PC-9 (cell line): ENCODE data around the gene HEY2. TPM values are rescaled to one million over a fixed set of nuclear protein-coding genes. Genes with fewer than 3 reads are reported as not detected.
A peak's percentile ranks its signal among the peaks of the same experiment; 100 is the strongest.

Source experiments
- BruUV-seq: library from RNA; stranded (reverse); fragments of 400-500 nt; replicated peaks from 2 replicates; lab custom pipeline; 2021; lab: Mats Ljungman, UMichigan
- CTCF ChIA-PET: fragments of 300-600 bp; sonication (Branson Sonifier 250); formaldehyde crosslinking; loops from one replicate; lab custom pipeline; 2022; ENCODE audit warnings: antibody characterized with exemption; lab: Charles Lee
- POLR2A ChIA-PET: fragments of 300-600 bp; sonication (Branson Sonifier 250); formaldehyde crosslinking; loops from one replicate; lab custom pipeline; 2022; ENCODE audit warnings: antibody characterized with exemption; ENCODE audit not compliant: unreplicated experiment; lab: Charles Lee
- DNase-seq, 2 experiments: peaks; one replicate each; pipeline versions ENCODE4 v3.0.0 to v3.0.0-alpha.2; 2015 to 2022; ENCODE audit warnings: mixed read lengths in 1 of 2
- H2AFZ ChIP-seq: fragments of 200-600 bp; sonication (generic); 2 replicates; pipeline ENCODE4 v1.8.1; 2017; ENCODE audit warnings: antibody characterized with exemption
- H3F3A ChIP-seq: fragments of 200-600 bp; sonication (generic); 2 replicates; pipeline ENCODE4 v1.8.1; 2017; ENCODE audit warnings: antibody characterized with exemption, mild to moderate bottlenecking, low read depth; ENCODE audit not compliant: insufficient read depth
- H3K27ac ChIP-seq: fragments of 200-600 bp; sonication (generic); 2 replicates; pipeline ENCODE4 v1.6.1; 2016; ENCODE audit warnings: mixed run types
- H3K27me3 ChIP-seq: fragments of 200-600 bp; sonication (generic); 2 replicates; pipeline ENCODE4 v1.6.1; 2016; ENCODE audit warnings: low read depth, mixed run types; ENCODE audit not compliant: insufficient read depth
- H3K36me3 ChIP-seq: fragments of 200-600 bp; sonication (generic); 2 replicates; pipeline ENCODE4 v1.6.1; 2016; ENCODE audit warnings: low read depth, mixed run types
- H3K4me1 ChIP-seq: fragments of 200-600 bp; sonication (generic); replicated peaks from 2 replicates; pipeline ENCODE4 v1.6.1; 2016; ENCODE audit warnings: mixed run types; ENCODE audit not compliant: insufficient read depth
- H3K4me2 ChIP-seq: fragments of 200-600 bp; sonication (generic); 2 replicates; pipeline ENCODE4 v1.6.1; 2017; ENCODE audit warnings: mixed run types
- H3K4me3 ChIP-seq: fragments of 200-600 bp; sonication (generic); 2 replicates; pipeline ENCODE4 v1.6.1; 2016; ENCODE audit warnings: mixed run types
- H3K79me2 ChIP-seq: fragments of 200-600 bp; sonication (generic); 2 replicates; pipeline ENCODE4 v1.6.1; 2017; ENCODE audit warnings: low read depth, mixed run types
- H3K9me2 ChIP-seq: fragments of 200-600 bp; sonication (generic); 2 replicates; pipeline ENCODE4 v1.8.1; 2017; ENCODE audit warnings: mild to moderate bottlenecking; ENCODE audit not compliant: insufficient read depth
- H3K9me3 ChIP-seq: fragments of 200-600 bp; sonication (generic); 2 replicates; pipeline ENCODE4 v1.8.1; 2016; ENCODE audit warnings: low read depth; ENCODE audit not compliant: insufficient read depth
- H4K20me1 ChIP-seq: fragments of 200-600 bp; sonication (generic); 2 replicates; pipeline ENCODE4 v1.8.1; 2017; ENCODE audit not compliant: insufficient read depth
- CTCF ChIP-seq: fragments of 200-600 bp; sonication (generic); conservative IDR thresholded peaks from 2 replicates; pipeline ENCODE4 v1.6.1; 2017; ENCODE audit warnings: mixed run types, antibody characterized with exemption, mild to moderate bottlenecking, moderate library complexity
- EZH2 ChIP-seq: fragments of 200-600 bp; sonication (generic); IDR thresholded peaks from 2 replicates; pipeline ENCODE4 v1.8.0; 2017; ENCODE audit warnings: antibody characterized with exemption, low read depth
- intact Hi-C: fragments of 100-400 bp; cut with micrococcal nuclease; formaldehyde crosslinking; loops from one replicate; pipeline ENCODE4 v1.10.0; 2022; ENCODE audit not compliant: unreplicated experiment
- total RNA-seq: library from RNA; stranded (reverse); gene quantifications from 2 replicates; pipeline ENCODE4 v1.2.3, GENCODE V29; 2021

HEY2 gene
- total RNA-seq, 1 experiment from 2014 or later, result not detected

- H4K20me1 ChIP-seq, result no peaks in the 10 kb centered on the region
- no peaks in the 10 kb centered on the region for H3K27me3 ChIP-seq
- no peaks in the 10 kb centered on the region for H3K4me1 ChIP-seq
- intact Hi-C loops, result no loop called here
- H3F3A ChIP-seq, result no peaks in the 10 kb centered on the region
- no peaks in the 10 kb centered on the region for H3K79me2 ChIP-seq
- H3K4me2 ChIP-seq, result no peak overlapping the region
- DNase-seq, result peak in 1 of 2 experiments; percentile 33
- H2AFZ ChIP-seq, result no peak overlapping the region
- TF ChIP-seq EZH2 (no peak), CTCF (no peak)
- POLR2A ChIA-PET, result no interaction called here
- CTCF ChIA-PET, result no interaction called here
- no TSS peak for BruUV-seq
- no peaks in the 10 kb centered on the region for H3K36me3 ChIP-seq
- H3K9me2 ChIP-seq, result no peaks in the 10 kb centered on the region
- no peak overlapping the region for H3K27ac ChIP-seq
- H3K9me3 ChIP-seq, result 0 out of 2 replicates have a peak, but pooled peaks cover under 1% of the 10 kb centered on the region
- H3K4me3 ChIP-seq, result no peak overlapping the region
Observed at GRCh38 chr6:125717120-125717731, 32.2 kb upstream of the HEY2 start.

GRCh38 chr6:125718109-125718508 lies 31.3 kb upstream of the HEY2 start:
- H3K27ac ChIP-seq, result no peak overlapping the region
- intact Hi-C loops, result no loop called here
- no peaks in the 10 kb centered on the region for H3K36me3 ChIP-seq
- TF ChIP-seq CTCF (no peak), EZH2 (no peak)
- H3K4me3 ChIP-seq, result no peak overlapping the region
- H3K4me1 ChIP-seq, result no peaks in the 10 kb centered on the region
- H3K79me2 ChIP-seq, result no peaks in the 10 kb centered on the region
- DNase-seq, result peak in 1 of 2 experiments; percentile 25
- H3K9me2 ChIP-seq, result no peaks in the 10 kb centered on the region
- ChIA-PET POLR2A (no interaction called here), CTCF (no interaction called here)
- no peak overlapping the region for H3K4me2 ChIP-seq
- no peaks in the 10 kb centered on the region for H3F3A ChIP-seq
- no peaks in the 10 kb centered on the region for H3K27me3 ChIP-seq
- H2AFZ ChIP-seq, result no peak overlapping the region; the same call in 1 of the 2 replicates
- no TSS peak for BruUV-seq
- no peaks in the 10 kb centered on the region for H3K9me3 ChIP-seq
- no peaks in the 10 kb centered on the region for H4K20me1 ChIP-seq

GRCh38 chr6:125722886-125723285 lies 26.5 kb upstream of the HEY2 start:
- H3K9me3 ChIP-seq, result no peaks in the 10 kb centered on the region
- BruUV-seq, result no TSS peak
- no peak overlapping the region for H3K4me3 ChIP-seq
- no peaks in the 10 kb centered on the region for H3K36me3 ChIP-seq
- no peaks in the 10 kb centered on the region for H3F3A ChIP-seq
- CTCF ChIA-PET, result no interaction called here
- no peaks in the 10 kb centered on the region for H3K9me2 ChIP-seq
- H2AFZ ChIP-seq, result no peak overlapping the region
- no peaks in the 10 kb centered on the region for H3K4me1 ChIP-seq
- POLR2A ChIA-PET, result no interaction called here
- peak in 1 of 2 experiments; percentile 3 for DNase-seq
- H3K79me2 ChIP-seq, result no peaks in the 10 kb centered on the region
- H3K27ac ChIP-seq, result no peak overlapping the region
- no peak overlapping the region for H3K4me2 ChIP-seq
- TF ChIP-seq CTCF (no peak), EZH2 (no peak)
- intact Hi-C loops, result no loop called here
- H3K27me3 ChIP-seq, result no peaks in the 10 kb centered on the region
- H4K20me1 ChIP-seq, result no peaks in the 10 kb centered on the region
